B cell (primary cell): ENCODE data around the gene FRMD4A. TPM values are rescaled to one million over a fixed set of nuclear protein-coding genes. Genes with fewer than 3 reads are reported as not detected.
A peak's percentile ranks its signal among the peaks of the same experiment; 100 is the strongest.

ENCODE experiments used
- ATAC-seq: fragments of 200-7000 bp; cut with Tn5 transposase; one replicate; pipeline ENCODE4 v1.10.0; 2021; ENCODE audit warnings: low read depth, mild to moderate bottlenecking, moderate number of reproducible peaks, moderate library complexity
- CTCF ChIA-PET: fragments of 350-600 bp; sonication (Branson Sonifier 250); formaldehyde crosslinking; loops from one replicate; lab custom pipeline; 2021; ENCODE audit warnings: antibody characterized with exemption, inconsistent platforms; lab: Charles Lee
- POLR2A ChIA-PET: fragments of 350-600 bp; sonication (Branson Sonifier 250); formaldehyde crosslinking; loops from one replicate; lab custom pipeline; 2021; ENCODE audit warnings: antibody characterized with exemption; lab: Charles Lee
- DNase-seq: peaks from one replicate; pipeline ENCODE4 v3.0.0; 2013
- H2AFZ ChIP-seq: 2 replicates; pipeline ENCODE4 v1.6.1; 2012; ENCODE audit warnings: mild to moderate bottlenecking, low read depth, low read length; ENCODE audit not compliant: insufficient read depth, poor library complexity, severe bottlenecking
- H3K27ac ChIP-seq, 2 donors: 1 replicate in 1 of 2; 2 replicates in 1 of 2; pipeline ENCODE4 v1.5.1; 2012 to 2013; ENCODE audit warnings: low read length in 2 of 2, mild to moderate bottlenecking in 2 of 2, moderate library complexity in 1 of 2
- H3K27me3 ChIP-seq, 4 experiments: fragments of 200-600 bp in 1 of 4; sonication (generic) in 1 of 4; replicated peaks in 1 of 4; 1 replicate in 2 of 4; 2 replicates in 2 of 4; pipeline versions ENCODE4 v1.6.1 to v1.7.0; 2013 to 2016; ENCODE audit warnings: low read length in 3 of 4, mild to moderate bottlenecking in 2 of 4, mixed read lengths in 1 of 4, moderate library complexity in 1 of 4; ENCODE audit not compliant: insufficient read depth in 4 of 4, control insufficient read depth in 3 of 4; ENCODE audit errors: control extremely low read depth in 1 of 4
- H3K36me3 ChIP-seq, 2 experiments: replicated peaks in 1 of 2; 1 replicate in 1 of 2; 2 replicates in 1 of 2; pipeline versions ENCODE4 v1.6.1 to v1.7.1; 2013; ENCODE audit warnings: low read length in 1 of 2; ENCODE audit not compliant: insufficient read depth in 2 of 2, control insufficient read depth in 1 of 2; ENCODE audit errors: control extremely low read depth in 1 of 2, extremely low read depth in 1 of 2
- H3K4me1 ChIP-seq, 2 donors: fragments of 200-600 bp in 1 of 2; sonication (generic) in 1 of 2; 1 replicate in 1 of 2; 2 replicates in 1 of 2; pipeline versions ENCODE4 v1.5.1 to v1.6.1; 2013 to 2017; ENCODE audit warnings: low read length in 2 of 2; ENCODE audit not compliant: control insufficient read depth in 2 of 2, insufficient read depth in 2 of 2
- H3K4me2 ChIP-seq: replicated peaks from 2 replicates; pipeline ENCODE3; 2012; ENCODE audit warnings: mild to moderate bottlenecking, low read depth, low read length; ENCODE audit not compliant: poor library complexity, severe bottlenecking
- H3K4me3 ChIP-seq, 5 experiments: fragments of 200-600 bp in 1 of 5; sonication (generic) in 1 of 5; 1 replicate in 3 of 5; 2 replicates in 2 of 5; pipeline versions ENCODE4 v1.5.1 to v1.7.0; 2011 to 2016; ENCODE audit warnings: low read length in 4 of 5, mild to moderate bottlenecking in 4 of 5, low read depth in 2 of 5, control low read depth in 1 of 5, moderate library complexity in 1 of 5; ENCODE audit not compliant: insufficient read depth in 1 of 5; ENCODE audit errors: control extremely low read depth in 1 of 5, extremely low read depth in 1 of 5
- H3K79me2 ChIP-seq: fragments of 200-600 bp; sonication (generic); one replicate; pipeline ENCODE4 v1.6.0; 2016; ENCODE audit warnings: low read length; ENCODE audit not compliant: control insufficient read depth, insufficient read depth
- H3K9ac ChIP-seq: fragments of 200-600 bp; sonication (generic); 2 replicates; pipeline ENCODE4 v1.6.1; 2017; ENCODE audit warnings: mild to moderate bottlenecking, low read length, moderate library complexity
- H3K9me3 ChIP-seq, 3 donors: one replicate each; pipeline versions ENCODE4 v1.6.1 to v1.7.1; 2013; ENCODE audit warnings: low read length in 2 of 3; ENCODE audit not compliant: control insufficient read depth in 2 of 3, insufficient read depth in 1 of 3; ENCODE audit errors: control extremely low read depth in 1 of 3
- H4K20me1 ChIP-seq: 2 replicates; pipeline ENCODE4 v1.6.0; 2012; ENCODE audit warnings: mild to moderate bottlenecking, low read length; ENCODE audit not compliant: insufficient read depth, control insufficient read depth, poor library complexity, severe bottlenecking
- H3K27ac Mint-ChIP-seq: one replicate; pipeline ENCODE4 v1.8.0; 2021; ENCODE audit warnings: mixed read lengths
- H3K27me3 Mint-ChIP-seq: one replicate; pipeline ENCODE4 v1.8.0; 2021; ENCODE audit warnings: mixed read lengths
- H3K4me1 Mint-ChIP-seq: one replicate; pipeline ENCODE4 v1.8.0; 2021; ENCODE audit warnings: mixed read lengths
- H3K4me3 Mint-ChIP-seq: one replicate; pipeline ENCODE4 v1.8.0; 2021; ENCODE audit warnings: mixed read lengths
- H3K9me3 Mint-ChIP-seq: one replicate; pipeline ENCODE4 v1.8.0; 2022; ENCODE audit warnings: mixed read lengths; ENCODE audit not compliant: insufficient read depth
- CTCF ChIP-seq: fragments of 200-600 bp; IDR thresholded peaks from one replicate; pipeline ENCODE4 v1.8.0; 2022; ENCODE audit warnings: antibody characterized with exemption, mild to moderate bottlenecking
- EZH2 ChIP-seq: IDR thresholded peaks from 2 replicates; pipeline ENCODE4 v1.6.1; 2012; ENCODE audit warnings: borderline replicate concordance, low read depth, mild to moderate bottlenecking, moderate library complexity, low read length; ENCODE audit not compliant: insufficient read depth, poor library complexity, severe bottlenecking
- WGBS: methylation state at CpG from one replicate; pipeline ENCODE4 v1.1.5; 2013; ENCODE audit warnings: missing lambda C conversion rate; ENCODE audit not compliant: insufficient coverage; 5-methylcytosine and 5-hydroxymethylcytosine counted together
- intact Hi-C: fragments of 100-400 bp; cut with micrococcal nuclease; formaldehyde crosslinking; loops from one replicate; pipeline ENCODE4 v1.10.0; 2022
- polyA plus RNA-seq: library from polyadenylated mRNA; depleted of rRNA; stranded (reverse); fragments of >200 nt; gene quantifications from 2 replicates; pipeline ENCODE4 v1.2.3, GENCODE V29; 2012
- total RNA-seq, 2 donors: library from RNA; stranded (reverse); fragments of 120-200 nt in 1 of 2; gene quantifications; 1 replicate in 1 of 2; 2 replicates in 1 of 2; pipeline versions ENCODE4 v1.2.3 to v1.2.4, GENCODE V29; 2013 to 2022

Gene FRMD4A
- total and polyA plus RNA-seq, 2 donors (not counting 1 experiment from before 2014, with no cell fraction given) = 0.76 to 3.4 TPM

GRCh38 chr10:13788320-13788600, 542.5 kb downstream of the FRMD4A start:
- Histone ChIP-seq H2AFZ (no peak overlapping the region), H3K9me3 (no peaks in the 10 kb centered on the region), H3K4me2 (peak overlapping the region; percentile 91), H4K20me1 (no peaks in the 10 kb centered on the region), H3K27me3 (no peaks in the 10 kb centered on the region), H3K36me3 (no peaks in the 10 kb centered on the region), H3K79me2 (no peaks in the 10 kb centered on the region), H3K27ac (peak overlapping the region in 1 of 2 donors; percentile 97), H3K4me3 (no peak overlapping the region), H3K9ac (no peak overlapping the region), H3K4me1 (peaks cover 33 to 40% of the 10 kb centered on the region in 2 donors)
- TF ChIP-seq EZH2 = no peak
- no peak for TF ChIP-seq CTCF
- Mint-ChIP-seq H3K9me3 (no peaks in the 10 kb centered on the region), H3K27me3 (no peaks in the 10 kb centered on the region), H3K27ac (peak overlapping the region; percentile 87), H3K4me1 (peaks cover 41% of the 10 kb centered on the region), H3K4me3 (peak overlapping the region; percentile 53)
- POLR2A ChIA-PET = interaction anchor here (0.6 kb wide), 1 partner anchor 36 kb away, joined by 4 read pairs; no protein-coding TSS in a partner anchor
- DNase-seq (no peak), ATAC-seq (no peak)
- intact Hi-C loops = loop anchor here (5.0 to 10.0 kb wide), 5 partner anchors 84 to 307 kb away; no protein-coding TSS in a partner anchor
- WGBS = 85% methylated on average over 5 of the region's 5 CpGs
- CTCF ChIA-PET = interaction anchor here (0.5 to 1.2 kb wide), 2 partner anchors 12 to 694 kb away, joined by 3 read pairs; no protein-coding TSS in a partner anchor

- Histone ChIP-seq H3K9me3 (no peaks in the 10 kb centered on the region), H2AFZ (peak overlapping the region; percentile 59), H3K27me3 (no peaks in the 10 kb centered on the region), H3K79me2 (no peaks in the 10 kb centered on the region), H3K4me3 (peak overlapping the region in 4 of 5 experiments; percentile 16 to 56 (median 40)), H3K27ac (peak overlapping the region; percentile 90 to 97), H3K4me1 (peaks cover 37 to 46% of the 10 kb centered on the region in 2 donors), H3K36me3 (no peaks in the 10 kb centered on the region), H3K9ac (peak overlapping the region; percentile 69), H4K20me1 (no peaks in the 10 kb centered on the region), H3K4me2 (peak overlapping the region; percentile 91)
- intact Hi-C loops = loop anchor here (2.0 to 10.0 kb wide), 7 partner anchors 44 to 308 kb away; no protein-coding TSS in a partner anchor
- peak; percentile 89 for DNase-seq
- H3K9me3 Mint-ChIP-seq = no peaks in the 10 kb centered on the region
- ChIA-PET CTCF (interaction anchor here (0.7 to 1.9 kb wide), 14 partner anchors 9 to 1051 kb away, joined by 3 to 10 read pairs (median 3); partner anchors contain the start of genes CDNF, HSPA14, MSANTD7 and PRPF18), POLR2A (no interaction called here)
- peak overlapping the region; percentile 83 for H3K4me3 Mint-ChIP-seq
- WGBS = 17% methylated on average over 1 of the region's 11 CpGs
- no peak for TF ChIP-seq CTCF
- TF ChIP-seq EZH2 = no peak
- peak; percentile 80 for ATAC-seq
- H3K27me3 Mint-ChIP-seq = no peaks in the 10 kb centered on the region
- peaks cover 49% of the 10 kb centered on the region for H3K4me1 Mint-ChIP-seq
- H3K27ac Mint-ChIP-seq = peak overlapping the region; percentile 92
Observed at GRCh38 chr10:13787015-13787421, 543.7 kb downstream of the FRMD4A start.
